Amygdala (tissue), 56 donors: ENCODE results near the gene ARSG.
A peak's percentile ranks its signal among the peaks of the same experiment; 100 is the strongest.

ENCODE experiments used
- DNase-seq, 56 donors: peaks; one replicate each; lab custom pipeline; 2025; lab: John Stamatoyannopoulos, UW

ARSG gene

GRCh38 chr17:68421486-68421885 is 130.2 kb downstream of the ARSG start:
- no peak for DNase-seq

GRCh38 chr17:68422821-68423220 is 131.5 kb downstream of the ARSG start:
- no peak for DNase-seq

DNA sequence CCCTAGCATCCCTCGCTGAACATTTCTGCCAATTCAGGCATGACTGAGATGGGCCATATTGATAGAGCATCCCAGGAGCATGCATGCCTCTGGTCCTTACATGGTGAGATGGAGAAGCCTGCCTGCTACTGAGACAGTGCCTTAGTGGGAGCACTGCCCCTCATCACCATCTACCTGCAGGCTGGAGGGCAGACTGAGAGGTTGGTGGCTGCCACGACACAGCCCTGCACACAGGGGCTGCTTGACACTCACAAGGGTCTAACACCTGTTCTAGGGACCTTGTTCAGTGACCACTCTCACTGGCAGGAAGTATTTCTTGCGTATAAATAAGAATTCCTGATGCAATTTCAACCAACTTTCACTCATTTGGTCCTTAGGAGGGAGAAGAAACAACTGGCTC is 132.0 kb downstream of the ARSG start:
- no peak for DNase-seq

GRCh38 chr17:68424203-68424602 is 132.9 kb downstream of the ARSG start:
- no peak for DNase-seq

GRCh38 chr17:68424861-68425260 is 133.6 kb downstream of the ARSG start:
- no peak for DNase-seq

DNA sequence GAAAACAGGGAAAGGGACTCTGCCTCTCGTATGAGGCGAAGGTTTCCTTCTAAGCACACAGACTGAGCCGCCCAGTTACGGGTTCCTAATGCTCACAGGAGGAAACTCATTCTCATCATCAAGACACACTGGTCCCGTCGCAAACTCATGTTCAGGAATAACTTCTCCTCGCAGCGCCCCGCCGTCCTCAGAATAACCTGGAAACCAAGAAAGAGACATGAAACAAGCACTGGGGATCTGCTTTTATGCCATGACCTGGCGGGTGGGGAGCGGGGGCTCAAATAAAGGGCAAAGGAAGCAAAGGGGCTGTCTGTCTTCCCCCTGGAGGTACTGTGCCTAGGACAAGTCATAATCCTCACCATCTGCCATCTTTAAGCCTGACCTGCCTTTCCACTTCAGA is 134.7 kb downstream of the ARSG start:
- DNase-seq = no peak

DNA sequence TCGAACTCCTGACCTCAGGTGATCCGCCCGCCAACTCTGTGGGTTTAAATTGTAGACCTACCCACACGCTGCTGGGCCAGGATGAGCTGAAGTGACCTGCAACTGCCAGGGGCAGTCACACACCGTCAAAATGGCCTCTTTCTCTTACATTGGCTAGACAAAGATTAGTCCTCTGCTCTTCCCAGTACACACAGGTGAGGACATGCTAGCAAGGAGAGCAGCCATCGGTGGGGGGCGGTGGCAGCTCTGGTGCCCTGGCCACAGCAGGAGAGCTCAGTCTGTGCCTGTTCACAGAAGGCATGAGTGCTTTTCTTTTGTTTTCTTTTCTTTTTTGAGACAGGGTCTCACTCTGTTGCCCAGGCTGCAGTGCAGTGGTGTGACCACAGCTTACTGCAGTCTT is 136.3 kb downstream of the ARSG start:
- no peak for DNase-seq

GRCh38 chr17:68428498-68429172 is 137.3 kb downstream of the ARSG start:
- DNase-seq = no peak

DNA sequence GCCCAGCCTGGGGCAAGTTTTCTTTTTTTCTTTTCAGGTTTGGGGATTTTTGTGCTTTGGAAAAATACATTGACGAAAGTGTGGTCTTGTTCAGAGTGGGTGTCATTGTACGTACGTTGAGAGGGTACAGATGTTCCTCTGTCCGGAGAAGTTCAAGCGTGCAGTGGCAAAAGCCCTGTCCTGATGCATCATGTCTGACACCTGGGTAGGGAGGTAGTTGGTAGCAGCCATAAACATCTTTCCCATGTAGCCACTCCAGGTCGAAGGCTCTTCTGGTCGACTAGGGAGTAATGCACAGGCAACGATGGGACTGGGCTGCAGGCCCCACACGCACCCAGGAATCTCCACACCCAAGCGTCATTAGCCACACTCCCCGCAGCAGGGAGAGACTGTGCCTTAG is 138.6 kb downstream of the ARSG start:
- no peak for DNase-seq

DNA sequence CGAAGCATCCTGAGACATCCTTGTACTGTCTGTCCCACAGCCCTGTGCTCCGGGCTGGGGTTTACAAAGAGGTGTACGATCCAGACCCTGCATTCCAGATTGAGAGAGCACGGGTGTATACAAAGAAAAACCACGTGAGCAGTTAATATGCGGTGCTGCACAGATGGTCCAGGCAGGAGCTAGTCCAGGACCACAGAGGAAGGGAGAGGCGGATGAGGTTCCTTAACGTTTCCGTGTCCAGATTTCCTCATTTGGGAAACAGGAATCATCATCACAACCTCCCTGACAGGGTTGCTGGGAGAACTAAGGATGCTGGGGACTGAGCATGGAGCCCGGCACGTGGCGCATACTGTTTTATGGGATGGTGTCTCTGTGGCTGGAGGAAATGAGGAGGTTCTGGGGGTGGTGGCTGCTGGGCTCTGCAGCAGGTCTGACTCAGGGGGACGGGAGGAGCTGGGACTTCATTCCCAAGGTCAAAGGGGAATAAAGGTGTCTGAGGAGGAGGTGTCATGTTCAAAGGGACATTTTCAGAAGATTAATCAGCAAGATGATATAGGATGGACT is 139.8 kb downstream of the ARSG start:
- DNase-seq = no peak

DNA sequence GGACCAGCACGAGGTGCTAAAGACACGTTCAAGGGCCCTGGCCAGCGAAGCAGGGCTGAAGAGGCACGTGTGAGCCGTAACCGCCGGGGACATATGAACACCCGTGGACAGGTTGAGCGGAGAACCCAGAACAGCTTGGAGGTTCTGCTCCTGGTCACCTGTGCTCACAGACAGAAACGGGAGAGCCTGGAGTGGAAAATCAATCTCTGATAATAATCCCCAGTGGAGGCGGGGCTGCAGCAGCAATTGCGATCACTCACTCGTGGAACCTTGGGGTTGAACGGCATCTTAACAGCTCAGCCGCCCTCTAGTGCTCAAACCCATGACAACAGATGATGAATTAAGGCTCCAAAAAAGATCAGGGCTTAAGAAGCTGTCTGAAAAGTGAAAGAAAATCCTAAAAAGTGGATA is 140.4 kb downstream of the ARSG start:
- DNase-seq = peak in 3 of 56 donors; percentile 4 to 13 (median 12)

DNA sequence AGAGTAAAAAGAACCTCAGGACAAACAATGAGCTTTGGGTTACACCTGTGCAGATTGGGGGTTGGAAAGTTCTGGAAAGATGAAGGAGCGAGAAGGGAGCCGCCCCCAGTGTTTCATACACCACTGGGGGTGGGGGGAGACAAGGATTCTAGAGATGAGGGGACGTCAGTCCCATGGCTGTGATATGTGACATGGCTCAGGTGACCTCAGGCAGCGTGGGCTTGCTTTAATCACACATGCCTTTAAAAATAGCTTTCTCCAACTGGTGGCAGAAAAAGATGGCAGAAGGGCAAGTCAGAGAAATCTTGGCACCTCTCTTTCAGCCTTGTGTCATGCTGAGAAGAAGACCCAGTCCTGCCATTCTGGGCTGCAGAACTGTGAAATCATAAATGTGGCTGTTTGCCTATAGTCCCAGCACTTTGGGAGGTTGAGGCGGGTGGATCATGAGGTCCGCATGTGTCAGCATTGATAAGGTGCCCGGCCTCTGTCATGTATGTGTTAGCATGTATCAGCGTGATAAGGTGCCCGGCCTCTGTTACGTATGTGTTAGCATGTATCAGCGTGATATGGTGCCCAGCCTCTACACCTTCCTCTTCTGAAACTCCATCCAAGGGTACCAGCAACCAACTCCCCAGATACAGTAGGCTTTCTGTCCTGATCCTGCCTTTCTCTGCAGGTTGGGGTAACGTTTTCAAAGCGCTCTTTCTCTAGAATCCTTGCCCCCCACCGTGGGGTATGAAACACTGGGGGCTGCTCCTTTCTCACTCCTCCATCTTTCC is 141.0 kb downstream of the ARSG start:
- DNase-seq = no peak

DNA sequence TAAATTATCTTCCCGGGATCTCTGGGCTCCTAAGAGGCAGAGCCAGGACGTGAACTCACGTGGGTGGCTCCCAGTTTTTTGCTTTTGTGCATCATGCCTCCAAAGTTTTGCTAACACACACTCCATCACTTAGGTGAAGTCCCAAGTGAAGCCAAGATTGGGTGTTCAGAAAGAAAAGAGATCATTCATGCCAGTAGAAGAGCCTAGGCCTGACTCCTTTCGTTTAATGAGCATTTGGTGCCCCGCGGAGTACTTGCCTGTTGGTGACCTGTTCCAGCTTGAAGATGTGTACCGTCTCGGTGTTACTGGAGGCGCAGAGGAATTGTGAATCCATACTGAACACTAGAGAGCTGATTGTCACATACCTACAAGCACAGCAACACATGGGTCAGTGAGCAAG is 141.9 kb downstream of the ARSG start:
- no peak for DNase-seq

GRCh38 chr17:68433911-68434508 is 142.7 kb downstream of the ARSG start:
- DNase-seq = peak in 4 of 56 donors; percentile 3 to 7 (median 4)

DNA sequence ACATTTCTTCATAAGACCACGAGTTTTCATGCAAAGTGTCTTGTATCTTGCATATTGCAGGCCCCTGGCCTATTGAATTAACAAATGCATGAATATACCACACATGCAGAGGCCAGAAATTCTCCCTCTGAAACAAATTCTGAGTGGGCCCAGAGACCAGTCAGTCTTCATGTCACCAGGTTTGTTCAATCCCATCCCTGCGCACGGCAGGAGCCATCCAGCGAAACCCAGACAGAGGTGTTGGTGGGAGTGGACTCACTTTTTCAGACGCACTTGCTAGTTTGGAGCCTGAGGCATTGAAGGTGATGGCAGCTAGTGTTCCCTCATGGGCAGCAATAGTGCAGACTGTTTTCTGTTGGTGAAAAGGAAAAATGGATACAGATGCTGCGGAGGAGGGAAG is 144.1 kb downstream of the ARSG start:
- no peak for DNase-seq

- peak in 32 of 56 donors; percentile 5 to 80 (median 34) for DNase-seq
Measured at GRCh38 chr17:68435876-68436842, 144.9 kb downstream of the ARSG start.

DNA sequence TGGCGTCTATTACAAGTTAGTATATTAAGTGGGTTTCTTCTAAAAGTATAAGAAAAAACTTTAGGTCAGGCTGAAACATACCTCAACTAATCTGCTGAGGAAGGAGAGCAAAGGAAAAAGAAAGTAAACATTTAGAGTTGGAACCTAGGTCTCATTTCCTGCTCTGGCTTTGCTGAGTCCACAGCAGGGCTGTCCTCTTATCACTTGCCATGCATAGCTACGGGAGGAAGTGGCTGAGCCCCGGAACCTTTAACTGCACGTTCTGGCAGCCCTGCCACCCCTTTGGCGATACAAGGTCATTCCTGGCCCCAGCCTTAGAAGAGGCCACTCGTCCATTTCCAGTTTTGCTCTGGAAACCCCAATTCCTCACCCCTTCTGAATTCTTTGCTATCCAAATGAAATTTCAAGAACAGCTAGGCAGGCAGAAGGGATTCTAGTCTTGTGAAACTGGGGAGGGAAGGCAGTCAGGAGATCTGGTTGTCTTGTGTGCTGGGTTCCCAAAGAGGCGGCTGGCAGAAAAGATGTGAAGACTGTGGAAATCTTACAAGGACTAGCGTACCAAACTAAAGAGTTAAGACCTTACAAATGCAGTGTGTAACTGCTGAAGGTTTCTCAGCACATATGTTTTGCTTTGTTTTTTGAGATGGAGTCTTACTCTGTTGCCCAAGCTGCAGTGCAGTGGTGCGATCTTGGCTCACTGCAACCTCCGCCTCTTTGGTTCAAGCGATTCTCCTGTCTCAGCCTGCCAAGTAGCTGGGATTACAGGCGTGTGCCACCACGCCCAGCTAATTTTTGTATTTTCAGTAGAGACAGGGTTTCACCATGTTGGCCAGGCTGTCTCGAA is 146.9 kb downstream of the ARSG start:
- peak in 5 of 56 donors; percentile 5 to 32 (median 9) for DNase-seq

DNA sequence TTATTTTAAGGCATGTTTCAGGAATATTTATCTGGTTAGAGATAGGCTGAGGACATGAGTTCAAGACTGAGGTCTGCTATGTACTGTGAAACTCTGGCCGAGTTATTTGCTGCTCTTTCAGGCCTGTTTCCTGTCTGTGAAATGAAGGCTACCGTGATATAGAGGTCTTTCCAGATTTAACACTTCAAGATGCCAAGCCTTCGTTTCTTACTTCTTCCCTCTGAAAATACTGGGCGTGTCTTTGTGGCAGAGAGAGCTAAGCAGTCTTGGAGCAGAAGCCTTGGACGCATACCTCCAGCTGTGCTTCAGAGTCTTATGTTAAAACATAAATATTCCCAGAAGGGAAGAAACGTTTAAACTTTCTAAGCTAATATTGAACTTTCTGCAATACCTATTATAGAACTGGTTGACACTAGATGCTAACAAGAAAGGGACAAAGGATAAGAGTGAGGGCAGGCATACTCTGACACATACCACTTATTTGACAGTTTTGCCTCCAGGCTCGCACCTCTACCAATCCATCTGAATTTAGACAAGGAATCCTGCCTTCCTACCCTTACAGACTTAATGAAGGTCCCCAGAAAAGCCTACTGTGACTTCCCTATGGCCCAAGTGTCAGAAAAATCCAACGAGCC is 148.5 kb downstream of the ARSG start:
- DNase-seq = no peak

DNA sequence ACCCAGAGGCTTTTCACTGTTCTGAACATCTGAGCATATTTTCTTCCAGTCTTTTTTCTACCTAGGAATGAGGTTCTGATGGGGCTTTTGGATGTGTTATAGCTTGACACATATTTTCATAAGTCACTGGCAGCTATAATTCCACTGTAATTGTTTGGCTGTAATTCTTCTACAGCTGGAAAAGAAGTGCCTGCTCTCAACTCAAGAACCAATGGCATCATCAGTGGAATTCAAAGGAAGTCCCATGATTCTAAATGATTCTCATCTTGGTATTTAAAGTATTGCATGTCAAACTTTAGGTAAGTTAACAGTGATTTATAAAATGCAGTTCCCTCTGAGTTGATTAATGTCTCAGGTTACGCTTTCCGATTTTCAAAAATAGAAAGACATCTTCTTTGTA is 149.2 kb downstream of the ARSG start:
- no peak for DNase-seq
